ENCODE measurements around the gene PLPPR4. TPM values are rescaled to one million over a fixed set of nuclear protein-coding genes. Genes with fewer than 3 reads are reported as not detected.
"Not testable (repeated sequence)": the region's sequence is repeated elsewhere in the genome, so short reads cannot be mapped to it uniquely, and the experiment has no call there.

PLPPR4 gene, protein sequence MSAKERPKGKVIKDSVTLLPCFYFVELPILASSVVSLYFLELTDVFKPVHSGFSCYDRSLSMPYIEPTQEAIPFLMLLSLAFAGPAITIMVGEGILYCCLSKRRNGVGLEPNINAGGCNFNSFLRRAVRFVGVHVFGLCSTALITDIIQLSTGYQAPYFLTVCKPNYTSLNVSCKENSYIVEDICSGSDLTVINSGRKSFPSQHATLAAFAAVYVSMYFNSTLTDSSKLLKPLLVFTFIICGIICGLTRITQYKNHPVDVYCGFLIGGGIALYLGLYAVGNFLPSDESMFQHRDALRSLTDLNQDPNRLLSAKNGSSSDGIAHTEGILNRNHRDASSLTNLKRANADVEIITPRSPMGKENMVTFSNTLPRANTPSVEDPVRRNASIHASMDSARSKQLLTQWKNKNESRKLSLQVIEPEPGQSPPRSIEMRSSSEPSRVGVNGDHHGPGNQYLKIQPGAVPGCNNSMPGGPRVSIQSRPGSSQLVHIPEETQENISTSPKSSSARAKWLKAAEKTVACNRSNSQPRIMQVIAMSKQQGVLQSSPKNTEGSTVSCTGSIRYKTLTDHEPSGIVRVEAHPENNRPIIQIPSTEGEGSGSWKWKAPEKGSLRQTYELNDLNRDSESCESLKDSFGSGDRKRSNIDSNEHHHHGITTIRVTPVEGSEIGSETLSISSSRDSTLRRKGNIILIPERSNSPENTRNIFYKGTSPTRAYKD
- polyA plus RNA-seq (2013, experiment 1 of 2; ENCODE audit: insufficient read length): 12.5 TPM
- polyA plus RNA-seq (2013, experiment 2 of 2; ENCODE audit: insufficient read length): 29.1 TPM

DNA sequence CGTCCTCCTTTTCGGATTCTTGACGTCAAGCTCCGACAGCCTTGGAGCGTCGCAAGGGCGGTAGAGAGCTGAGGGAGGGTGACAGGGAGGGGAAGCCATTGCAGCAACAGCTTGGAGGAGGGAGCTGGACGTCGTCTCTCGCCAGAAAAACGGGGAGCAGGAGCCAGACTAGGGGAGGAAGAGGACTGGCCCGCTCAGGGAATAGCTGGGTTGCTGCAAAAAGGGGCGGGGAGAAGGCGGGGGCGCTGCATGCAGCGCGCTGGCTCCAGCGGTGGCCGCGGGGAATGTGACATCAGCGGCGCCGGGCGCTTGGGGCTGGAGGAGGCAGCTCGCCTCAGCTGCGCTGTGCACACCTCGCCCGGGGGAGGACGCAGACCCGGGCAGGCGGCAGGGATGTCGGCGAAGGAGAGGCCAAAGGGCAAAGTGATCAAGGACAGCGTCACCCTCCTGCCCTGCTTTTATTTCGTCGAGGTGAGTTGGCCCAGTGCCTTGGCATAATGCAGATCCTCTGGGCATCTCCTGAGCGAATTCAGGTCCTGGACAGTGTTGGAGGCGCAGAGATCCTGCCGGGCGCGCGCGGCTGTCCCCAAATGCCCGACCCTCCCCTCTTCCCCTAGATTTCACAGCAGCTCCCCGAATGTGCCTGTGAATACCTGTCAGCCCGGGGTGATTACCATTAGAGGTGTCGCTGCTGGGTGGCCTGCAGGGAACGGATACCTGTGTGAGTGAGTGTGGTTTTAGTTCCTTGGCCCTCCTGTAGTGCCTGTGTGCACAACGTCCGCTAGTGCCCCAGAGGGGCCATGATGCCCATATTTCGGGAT, at the start of gene PLPPR4:
TSS of gene PLPPR4 (plus strand) at position 292 of the 821 bp plus-strand sequence. CDS start at position 394, 102 bp downstream.
- DNase-seq: peak; percentile 67

DNA sequence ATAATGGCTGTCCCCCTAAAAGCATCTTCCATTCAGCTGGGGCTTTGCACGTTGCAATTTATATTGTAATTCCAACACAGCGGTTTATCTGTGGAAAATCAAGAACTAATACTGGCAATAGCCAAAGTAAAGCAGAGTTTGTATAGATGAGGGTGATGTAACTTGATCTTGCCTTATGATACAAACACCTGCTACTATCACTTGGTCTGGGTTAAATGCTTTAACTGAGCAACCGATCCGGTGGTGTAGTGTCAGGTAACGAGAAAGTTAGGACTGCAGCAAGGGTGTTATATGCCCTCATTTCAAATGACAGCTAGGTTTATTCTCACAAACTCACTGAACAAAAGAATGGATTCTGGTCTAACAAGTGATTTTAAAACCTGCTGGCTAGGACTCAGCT, 47.3 kb upstream of the PLPPR4 start:
- DNase-seq: no peak

DNA sequence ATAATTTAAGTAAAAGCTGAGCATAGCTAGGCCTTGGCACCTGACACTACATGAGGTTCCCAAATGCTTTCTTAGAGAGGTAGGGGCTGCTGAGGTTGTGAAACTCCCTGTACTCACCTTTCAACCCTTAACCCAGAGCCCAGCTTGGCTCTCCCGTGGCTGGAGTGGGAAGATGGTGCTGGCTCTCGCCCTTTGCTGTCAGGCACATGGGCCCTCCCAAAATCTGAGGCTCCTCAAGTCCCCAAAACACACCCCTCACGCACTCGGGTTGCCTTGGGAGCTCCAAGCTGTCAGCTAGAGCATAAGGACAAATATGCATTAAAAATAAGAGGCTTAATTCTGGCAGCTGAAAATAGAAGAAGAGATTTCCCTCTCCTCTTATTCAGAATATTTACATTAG, 46.7 kb upstream of the PLPPR4 start:
- no peak for DNase-seq

DNA sequence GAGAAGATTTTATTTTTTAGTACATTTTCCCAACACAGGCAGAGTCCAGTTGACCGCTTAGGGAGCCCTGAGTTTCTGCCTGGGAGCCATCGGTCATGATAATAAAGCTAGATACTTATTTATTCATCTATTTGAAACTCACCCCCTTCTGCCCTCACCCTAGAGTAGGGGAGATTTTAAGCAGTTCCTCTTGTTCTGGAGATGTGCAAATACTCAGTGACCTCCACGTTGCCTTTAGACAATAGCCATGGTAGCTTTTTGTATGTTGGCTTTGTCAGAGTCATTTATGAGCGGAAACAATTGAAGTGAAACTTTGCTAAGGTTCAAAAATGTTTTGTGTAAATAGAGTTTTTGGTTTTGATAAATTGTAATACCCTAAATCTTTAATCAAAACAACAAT, 45.7 kb upstream of the PLPPR4 start:
- DNase-seq: no peak

DNA sequence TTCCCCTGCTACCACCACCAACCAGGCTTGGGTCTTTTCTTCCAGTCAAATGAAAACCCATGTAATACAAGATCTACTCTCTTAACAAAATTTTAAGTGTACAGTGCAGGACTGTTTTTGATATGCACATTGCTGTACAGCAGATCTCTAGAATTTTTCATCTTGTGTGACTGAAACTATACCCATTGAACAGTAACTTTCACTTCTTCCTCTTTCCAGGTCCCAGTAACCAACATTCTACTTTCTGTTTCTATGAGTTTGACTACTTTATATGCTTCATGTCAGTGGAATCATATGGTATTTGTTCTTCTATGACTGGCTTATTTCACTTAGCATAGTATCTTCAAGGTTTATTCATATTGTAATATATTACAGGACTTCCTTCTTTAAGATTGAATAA, 45.3 kb upstream of the PLPPR4 start:
- no peak for DNase-seq

DNA sequence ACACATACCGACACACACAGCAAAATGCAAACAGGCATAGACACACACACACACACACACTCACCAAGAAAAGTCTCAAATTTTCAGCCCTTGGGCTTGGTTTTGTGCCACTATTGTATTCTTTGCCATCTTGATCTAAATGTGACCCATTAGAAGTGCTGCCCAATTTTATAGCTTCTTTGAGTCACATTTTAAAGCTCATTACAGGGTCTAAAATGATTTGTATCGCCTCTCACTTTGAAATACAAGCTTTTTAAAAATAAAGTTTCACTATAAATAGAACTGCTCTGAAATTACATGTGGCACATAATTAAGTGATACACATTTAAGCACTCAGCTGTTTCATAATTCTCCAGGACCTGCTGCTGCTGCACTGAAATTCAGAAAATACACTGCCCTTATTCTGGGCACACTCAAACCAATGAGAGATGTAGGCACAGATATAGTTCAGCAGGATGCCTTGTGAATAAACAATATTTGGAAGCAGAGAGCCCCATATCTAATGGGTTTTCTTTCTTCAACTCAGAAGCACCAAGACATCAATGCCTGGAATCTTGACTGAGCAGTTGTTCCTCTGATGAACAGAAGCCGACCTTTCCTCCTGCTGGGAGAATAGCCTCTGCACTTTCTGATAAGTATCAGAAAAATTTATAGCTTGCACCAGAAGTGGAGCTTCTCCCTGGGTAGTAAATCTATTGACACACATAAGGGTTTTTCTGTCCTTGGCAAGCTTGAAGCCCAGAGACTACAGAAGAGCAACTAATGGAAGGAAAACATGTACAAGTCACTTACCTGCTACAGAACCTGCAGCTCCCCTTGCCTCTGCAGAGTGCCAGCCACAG, 37.0 kb upstream of the PLPPR4 start:
- DNase-seq: no peak

DNA sequence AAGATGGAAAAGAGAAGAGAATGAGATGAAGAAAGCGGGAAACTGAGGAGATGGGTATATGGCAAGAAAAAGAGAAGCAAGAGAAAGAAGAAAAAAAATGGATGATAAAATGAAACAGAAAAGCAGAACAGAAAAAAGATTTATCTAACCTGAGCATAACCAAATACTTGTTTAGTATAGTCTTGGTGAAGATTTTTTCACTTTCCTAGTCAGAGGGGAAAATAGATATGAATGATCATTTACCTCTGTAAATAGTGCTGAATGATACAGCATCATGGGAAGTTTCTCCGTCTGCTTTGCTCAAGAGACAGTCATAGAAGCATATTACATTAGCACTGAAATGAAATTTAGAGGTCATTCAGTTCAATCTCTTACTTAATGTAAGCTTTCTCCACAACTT, 36.1 kb upstream of the PLPPR4 start:
- DNase-seq: no peak

DNA sequence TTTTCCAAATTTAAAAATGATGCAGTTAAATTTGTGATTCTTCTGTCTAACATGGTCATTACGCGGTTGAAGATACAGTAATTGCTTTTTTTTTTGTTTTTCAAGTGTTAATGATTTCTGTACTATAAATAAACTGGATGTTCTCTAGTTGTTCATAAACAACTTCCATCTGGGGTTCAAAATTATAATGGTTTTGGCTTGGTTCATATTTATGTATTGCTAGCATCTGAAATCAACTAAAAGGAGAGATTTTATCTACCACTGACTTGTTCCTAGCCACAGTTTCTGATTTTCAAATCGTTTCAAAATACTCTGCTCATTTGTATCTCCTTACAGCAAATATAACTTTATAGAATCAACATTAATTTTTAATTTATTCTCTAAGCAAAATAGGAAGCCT, 35.2 kb upstream of the PLPPR4 start:
- no peak for DNase-seq

DNA sequence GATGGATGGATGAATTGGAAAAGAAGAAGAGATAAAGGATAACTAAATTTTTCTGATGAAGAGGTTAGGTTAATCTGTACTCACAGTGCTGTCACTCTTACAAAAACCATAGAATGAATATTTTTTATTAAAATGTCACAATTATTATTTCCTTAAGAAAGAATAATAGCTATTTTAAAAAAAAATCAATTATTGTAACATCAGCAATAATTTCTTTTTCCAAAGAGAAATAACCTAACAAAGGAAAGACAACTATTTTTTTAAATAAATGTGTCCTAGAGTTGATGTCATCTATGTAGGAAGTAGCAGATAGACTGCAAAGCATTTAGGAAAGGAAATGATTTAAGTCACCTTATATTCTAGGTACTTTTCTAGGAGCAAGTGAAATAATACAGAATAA, 33.6 kb upstream of the PLPPR4 start:
- DNase-seq: no peak

DNA sequence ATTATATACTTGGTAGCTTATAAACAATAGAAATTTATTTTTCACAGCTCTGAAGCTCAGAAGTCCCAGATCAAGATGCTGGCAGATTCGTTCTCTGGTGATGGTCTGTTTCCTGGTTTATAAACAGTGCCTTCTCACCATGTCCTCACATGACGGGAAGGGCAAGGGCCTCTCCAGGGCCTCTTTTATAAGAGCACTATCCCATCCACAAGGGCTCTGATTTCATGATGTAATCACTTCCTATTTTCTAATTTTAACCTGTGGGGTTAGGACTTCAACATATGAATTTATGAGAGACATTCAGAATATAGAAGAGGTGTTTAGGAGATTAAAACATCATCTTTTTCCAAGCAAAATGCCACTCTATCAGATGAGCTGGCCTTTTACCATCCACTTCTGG, 32.1 kb upstream of the PLPPR4 start:
- DNase-seq: no peak

DNA sequence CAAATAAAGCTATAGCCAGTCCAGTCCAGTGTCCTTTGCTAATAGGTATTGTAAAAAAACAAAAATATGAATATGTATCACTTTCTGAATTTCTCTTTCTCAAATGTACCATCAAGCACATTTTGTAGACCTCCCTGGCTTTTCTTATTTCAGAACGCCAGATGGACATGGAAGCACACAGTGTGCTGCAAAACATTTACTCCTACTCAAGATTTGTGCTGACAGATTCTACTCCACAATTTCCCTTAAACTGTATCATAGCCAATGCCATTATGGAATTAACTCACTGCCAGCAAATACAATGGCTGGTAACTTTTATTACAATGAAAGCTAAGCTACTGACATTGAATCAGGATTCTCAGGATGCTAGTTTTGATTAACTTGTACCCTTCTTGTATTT, 30.8 kb upstream of the PLPPR4 start:
- no peak for DNase-seq

DNA sequence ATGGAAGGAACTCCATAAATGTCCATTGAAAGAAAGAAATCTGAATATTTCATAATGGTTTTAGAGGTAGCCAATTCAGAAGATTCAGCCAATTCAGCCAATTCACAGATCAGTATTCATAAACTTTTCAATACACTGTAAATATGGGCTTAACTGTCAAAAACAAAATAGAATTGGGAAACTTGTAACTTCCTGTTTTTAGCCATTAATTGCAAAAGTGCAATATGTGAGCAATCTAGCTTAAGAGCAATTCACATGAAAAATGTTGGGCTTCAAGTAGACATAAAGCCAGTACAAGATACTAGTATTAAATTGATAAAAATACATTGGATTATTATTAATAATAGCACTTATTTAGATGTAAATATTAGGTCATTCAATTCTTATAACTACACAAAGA, 27.5 kb upstream of the PLPPR4 start:
- no peak for DNase-seq

DNA sequence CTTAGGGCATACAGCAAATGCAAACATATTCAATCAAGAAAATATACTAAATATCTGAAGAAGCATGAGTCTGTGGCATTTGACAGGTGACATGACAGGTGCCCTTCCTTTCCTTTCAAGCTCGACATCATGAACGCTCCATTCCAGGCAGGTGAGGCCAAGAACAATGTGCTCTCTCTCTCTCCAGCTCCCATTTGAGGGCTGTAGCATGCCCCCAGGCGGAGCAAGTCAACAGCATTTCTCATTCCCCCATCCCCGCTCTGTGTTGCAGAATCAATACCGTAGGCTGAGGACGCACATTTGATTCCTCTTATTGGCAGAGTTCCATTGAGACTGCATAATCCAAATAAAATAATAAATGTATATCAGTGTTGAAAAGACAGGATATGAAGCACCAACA, 24.6 kb upstream of the PLPPR4 start:
- DNase-seq: no peak

DNA sequence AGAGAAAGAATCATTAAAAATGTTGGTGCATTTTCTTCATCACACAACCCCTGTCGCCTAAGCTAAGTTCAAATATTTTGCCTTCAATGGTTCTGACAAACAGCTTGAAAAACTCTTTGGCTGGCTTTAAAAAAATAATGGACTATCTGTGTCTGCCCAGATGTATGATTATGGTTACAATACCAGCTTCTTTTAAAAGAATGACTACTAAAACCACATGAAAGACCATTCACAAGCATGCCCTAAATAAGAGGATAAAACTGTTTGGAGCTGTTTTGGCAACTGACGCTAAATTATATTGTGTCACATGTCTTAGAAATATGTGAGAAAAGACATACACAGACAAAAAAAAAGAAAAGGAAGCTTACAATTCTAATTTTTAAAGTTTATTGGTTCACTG, 23.7 kb upstream of the PLPPR4 start:
- no peak for DNase-seq

DNA sequence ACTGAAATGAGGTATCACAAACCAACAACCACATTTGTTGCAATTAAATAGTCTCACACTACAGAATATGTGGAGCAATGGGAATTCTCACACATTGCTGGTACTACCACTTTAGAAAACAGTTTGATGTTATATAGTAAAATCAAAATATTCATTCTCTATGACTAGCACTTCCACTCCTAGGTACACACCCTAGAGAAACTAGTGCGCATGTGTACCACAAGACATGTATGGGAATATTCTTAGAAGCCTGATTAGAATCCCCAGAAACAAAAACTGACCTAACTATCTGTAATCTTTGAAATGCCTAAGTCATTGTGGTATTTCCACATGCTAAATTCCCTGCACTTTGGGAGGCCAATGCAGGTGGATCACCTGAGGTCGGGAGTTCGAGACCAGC, 18.1 kb upstream of the PLPPR4 start:
- no peak for DNase-seq

DNA sequence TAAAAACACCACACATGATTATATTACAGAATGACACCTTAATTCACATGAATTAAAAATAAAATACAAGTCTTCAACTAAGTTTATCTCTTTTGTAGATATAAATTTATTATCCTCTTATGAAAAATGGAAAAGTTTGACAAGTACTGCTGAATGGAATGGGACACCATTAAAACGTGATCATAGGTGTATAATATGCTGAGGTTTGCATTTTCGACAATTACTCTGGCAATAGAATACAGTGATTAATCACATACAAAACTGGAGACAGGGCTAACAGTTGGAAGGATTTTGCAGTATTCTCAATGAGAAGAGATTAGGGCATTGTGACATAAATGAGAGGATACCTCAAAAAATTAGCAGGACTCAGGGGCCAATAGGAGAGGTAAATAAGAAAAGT, 17.1 kb upstream of the PLPPR4 start:
- no peak for DNase-seq

DNA sequence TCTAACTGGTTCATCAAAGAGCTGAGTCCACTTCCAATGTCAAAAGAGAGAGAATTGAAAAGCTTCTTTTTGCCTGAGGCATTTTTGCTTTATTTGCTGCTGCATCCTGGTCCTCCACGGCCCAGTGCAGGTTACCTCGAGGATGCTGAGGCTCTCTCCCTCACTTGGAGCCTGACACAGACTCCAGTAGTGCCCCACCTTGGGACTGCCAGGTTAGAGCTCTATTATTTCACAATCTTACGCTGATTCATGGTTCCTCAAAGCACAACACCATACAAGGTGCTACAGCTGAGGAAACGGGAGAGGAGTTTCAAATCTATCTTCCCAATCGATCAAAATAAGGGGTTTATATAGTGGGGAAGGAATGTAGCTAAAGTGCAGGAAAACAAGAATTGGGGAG, 13.6 kb upstream of the PLPPR4 start:
- no peak for DNase-seq

DNA sequence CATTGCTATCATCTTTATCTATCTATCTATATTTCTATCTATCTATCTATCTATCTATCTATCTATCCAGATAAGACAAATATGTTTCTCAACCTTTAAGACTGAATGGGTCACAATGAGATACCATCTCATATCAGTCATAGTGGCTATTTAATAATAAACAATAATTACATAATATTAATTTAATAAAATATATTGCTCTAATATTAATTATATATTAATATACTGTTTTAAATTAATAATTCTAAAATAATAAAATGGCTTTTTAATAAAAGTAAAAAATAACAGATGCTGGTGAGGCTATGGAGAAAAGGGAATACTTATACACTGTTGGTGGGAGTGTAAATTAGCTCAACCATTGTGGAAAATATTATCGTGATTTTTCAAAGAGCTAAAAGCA, 13.0 kb upstream of the PLPPR4 start:
- DNase-seq: no peak

DNA sequence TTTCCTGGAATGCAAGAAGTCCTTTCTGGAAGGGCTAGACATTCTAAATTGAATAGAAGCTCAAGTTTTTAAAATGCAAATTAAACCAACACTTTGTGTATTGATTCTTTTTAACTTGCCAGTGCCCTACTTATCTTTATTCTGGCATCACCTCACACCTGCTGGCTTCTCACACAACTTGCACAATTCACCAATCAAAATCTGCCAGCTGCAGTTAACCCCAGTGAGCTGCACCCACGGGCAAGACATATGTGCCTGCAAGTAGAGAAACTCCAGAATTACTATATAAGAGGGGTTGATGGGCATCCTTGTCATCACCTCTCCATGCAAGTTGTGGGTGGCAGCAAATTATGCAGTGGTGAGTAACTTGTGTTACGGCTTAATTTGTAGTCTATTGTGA, 11.7 kb upstream of the PLPPR4 start:
- DNase-seq: no peak

DNA sequence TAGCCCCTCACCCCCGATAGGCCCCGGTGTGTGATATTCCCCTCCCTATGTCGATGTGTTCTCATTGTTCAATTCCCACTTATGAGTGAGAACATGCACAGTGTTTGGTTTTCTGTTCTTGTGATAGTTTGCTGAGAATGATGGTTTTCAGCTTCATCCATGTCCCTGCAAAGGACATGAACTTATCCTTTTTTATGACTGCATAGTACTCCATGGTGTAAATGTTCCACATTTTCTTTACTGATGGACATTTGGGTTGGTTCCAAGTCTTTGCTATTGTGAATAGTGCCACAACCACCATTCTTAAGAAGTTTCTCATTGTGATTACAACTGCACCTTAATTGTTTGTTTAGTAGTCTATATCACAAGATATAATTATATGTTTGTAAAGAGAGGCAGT, 3.9 kb upstream of the PLPPR4 start:
- not testable (repeated sequence) for DNase-seq

DNA sequence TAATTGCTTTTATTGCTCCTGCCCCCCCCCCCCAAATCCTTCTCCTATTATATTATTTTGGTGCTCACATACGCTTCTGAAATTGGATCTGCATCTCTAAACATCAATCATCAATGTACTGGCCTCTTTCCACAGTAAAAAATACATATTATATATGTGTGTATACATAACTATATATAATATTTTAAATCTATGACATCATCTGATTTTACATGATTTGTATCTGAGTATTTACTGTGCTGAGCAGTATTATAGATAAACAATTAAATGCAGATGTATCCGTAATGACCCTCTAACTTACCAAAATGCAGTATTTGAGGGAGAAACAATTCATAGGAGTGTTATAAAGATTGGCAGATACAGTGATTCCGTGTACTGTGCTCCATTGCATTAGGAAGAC, 832 bp downstream of the PLPPR4 start:
- no peak for DNase-seq

DNA sequence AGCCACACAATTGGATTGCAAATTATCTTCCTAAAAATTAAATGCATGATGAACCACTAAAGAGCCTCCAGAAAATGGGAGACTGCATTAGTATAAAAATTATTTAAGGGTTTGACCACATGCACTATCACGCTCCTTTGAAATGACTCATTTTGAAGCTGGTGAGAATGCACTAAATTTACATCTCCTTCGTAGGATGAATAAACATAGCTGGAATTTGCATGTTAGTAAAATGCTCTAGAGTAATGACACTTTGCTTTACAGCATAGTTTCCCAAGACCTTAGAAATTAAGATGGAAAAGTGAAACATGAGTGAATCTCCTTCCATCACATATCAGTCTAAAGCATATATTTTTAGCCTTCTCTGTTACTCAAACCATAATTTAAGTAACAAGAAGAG, 2.4 kb downstream of the PLPPR4 start:
- peak; percentile 92 for DNase-seq
